GM12878 (cell line): ENCODE results near the gene RENBP. TPM values are rescaled to one million over a fixed set of nuclear protein-coding genes. Genes with fewer than 3 reads are reported as not detected.

Experiments
- ATAC-seq: fragments of 200-7000 bp; cut with Tn5 transposase; 3 replicates; pipeline ENCODE4 v1.9.1; 2020; ENCODE audit warnings: mild to moderate bottlenecking, moderate library complexity
- BruUV-seq: library from RNA; stranded (reverse); fragments of 400-500 nt; replicated peaks from 2 replicates; lab custom pipeline; 2021; lab: Mats Ljungman, UMichigan
- CTCF ChIA-PET: fragments of 300-600 bp; sonication (Branson Sonifier 250); formaldehyde crosslinking; extraction: SDS; loops from one replicate; lab custom pipeline; 2021; ENCODE audit warnings: inconsistent platforms; lab: Yijun Ruan, JAX
- POLR2A ChIA-PET: fragments of 350-600 bp; formaldehyde crosslinking; extraction: SDS; loops from one replicate; lab custom pipeline; 2021; ENCODE audit warnings: inconsistent platforms; lab: Charles Lee
- RAD21 ChIA-PET: fragments of 300-600 bp; sonication (Branson Sonifier 250); formaldehyde crosslinking; loops from one replicate; lab custom pipeline; 2023; ENCODE audit warnings: antibody characterized with exemption; ENCODE audit not compliant: unreplicated experiment; lab: Charles Lee
- SMC1A ChIA-PET: fragments of 300-600 bp; sonication (Branson Sonifier 250); formaldehyde crosslinking; loops from one replicate; lab custom pipeline; 2023; ENCODE audit not compliant: unreplicated experiment, uncharacterized antibody; lab: Charles Lee
- DNase-seq: peaks from one replicate; pipeline ENCODE4 v3.0.0-alpha.2; 2011; ENCODE audit warnings: low read depth, low spot score
- FAIRE-seq: peaks from 3 replicates; lab custom pipeline; 2011; peaks lifted over from hg19 to GRCh38; lab: Jason Lieb, UNC
- H2AFZ ChIP-seq: 2 replicates; pipeline ENCODE4 v1.6.0; 2011; ENCODE audit warnings: low read depth, low read length, control low read depth; ENCODE audit not compliant: control insufficient read depth
- H3K27ac ChIP-seq: 2 replicates; pipeline ENCODE4 v1.5.1; 2011; ENCODE audit warnings: control low read depth; ENCODE audit not compliant: control insufficient read depth, insufficient read depth
- H3K27me3 ChIP-seq, 2 experiments: replicated peaks in 1 of 2; 2 replicates each; pipeline versions ENCODE4 v1.6.0 to v1.6.1; 2011; ENCODE audit warnings: low read length in 1 of 2; ENCODE audit not compliant: control insufficient read depth in 2 of 2, insufficient read depth in 2 of 2
- H3K36me3 ChIP-seq, 2 experiments: 2 replicates each; pipeline ENCODE4 v1.5.1; 2011; ENCODE audit warnings: low read length in 1 of 2; ENCODE audit not compliant: control insufficient read depth in 2 of 2, insufficient read depth in 2 of 2
- H3K4me1 ChIP-seq: 2 replicates; pipeline ENCODE4 v1.6.1; 2011; ENCODE audit warnings: mild to moderate bottlenecking, low read length, moderate library complexity, mixed read lengths; ENCODE audit not compliant: control insufficient read depth, insufficient read depth
- H3K4me2 ChIP-seq: 2 replicates; pipeline ENCODE4 v1.6.0; 2011; ENCODE audit warnings: control low read depth; ENCODE audit not compliant: control insufficient read depth, insufficient read depth
- H3K4me3 ChIP-seq: fragments of 200-600 bp; sonication (generic); 2 replicates; pipeline ENCODE4 v1.5.1; 2016
- H3K79me2 ChIP-seq: 2 replicates; pipeline ENCODE4 v1.6.0; 2011; ENCODE audit warnings: low read length; ENCODE audit not compliant: control insufficient read depth, insufficient read depth
- H3K9ac ChIP-seq: 2 replicates; pipeline ENCODE4 v1.8.0; 2011; ENCODE audit warnings: low read length, control low read depth, mixed read lengths; ENCODE audit not compliant: control insufficient read depth, insufficient read depth
- H3K9me3 ChIP-seq: replicated peaks from 3 replicates; pipeline ENCODE4 v1.5.1; 2011; ENCODE audit warnings: mild to moderate bottlenecking, low read length; ENCODE audit not compliant: control insufficient read depth, insufficient read depth
- H4K20me1 ChIP-seq: 2 replicates; pipeline ENCODE4 v1.6.0; 2011; ENCODE audit not compliant: control insufficient read depth, insufficient read depth
- E4F1 ChIP-seq: fragments of 450-650 bp; IDR thresholded peaks from 2 replicates; pipeline ENCODE4 v1.6.1; 2018; ENCODE audit warnings: borderline replicate concordance, mild to moderate bottlenecking; ENCODE audit not compliant: partially characterized antibody
- EGR1 ChIP-seq, 2 experiments: IDR thresholded peaks; 1 replicate in 1 of 2; 2 replicates in 1 of 2; pipeline ENCODE4 v1.6.1; 2011 to 2012; ENCODE audit warnings: low read depth in 2 of 2, low read length in 2 of 2, borderline replicate concordance in 1 of 2, mild to moderate bottlenecking in 1 of 2, moderate library complexity in 1 of 2
- POLR2A ChIP-seq: IDR thresholded peaks from 2 replicates; pipeline ENCODE4 v1.6.1; 2011; ENCODE audit warnings: low read depth, mild to moderate bottlenecking, low read length
- POLR2AphosphoS2 ChIP-seq: IDR thresholded peaks from 2 replicates; pipeline ENCODE4 v1.6.1; 2011; ENCODE audit warnings: low read depth, mild to moderate bottlenecking, low read length, improper control_type of control experiment, moderate library complexity
- POLR2AphosphoS5 ChIP-seq: IDR thresholded peaks from 2 replicates; pipeline ENCODE4 v1.6.1; 2011; ENCODE audit warnings: mild to moderate bottlenecking, low read length, inconsistent platforms
- SREBF2 ChIP-seq: IDR thresholded peaks from 2 replicates; pipeline ENCODE4 v1.6.1; 2012; ENCODE audit warnings: mild to moderate bottlenecking, low read length
- ZNF384 ChIP-seq: IDR thresholded peaks from 2 replicates; pipeline ENCODE4 v1.6.1; 2012; ENCODE audit warnings: low read depth, mild to moderate bottlenecking, low read length, improper control_type of control experiment, borderline replicate concordance
- WGBS: methylation state at CpG from one replicate; pipeline ENCODE4 v1.1.6; 2016; ENCODE audit warnings: low lambda C conversion rate; ENCODE audit not compliant: insufficient replicate concordance, insufficient coverage; ENCODE audit errors: missing lambda C conversion rate; 5-methylcytosine and 5-hydroxymethylcytosine counted together
- in situ Hi-C: fragments of 300-500 bp; cut with MboI; formaldehyde crosslinking; loops from 9 replicates; pipeline ENCODE4 v1.14.3; 2018; ENCODE audit warnings: mixed read lengths
- intact Hi-C: fragments of 100-400 bp; cut with micrococcal nuclease; formaldehyde crosslinking; loops from one replicate; pipeline ENCODE4 v1.14.2; 2022; ENCODE audit not compliant: unreplicated experiment
- polyA plus RNA-seq, 11 experiments: library from polyadenylated mRNA; depleted of rRNA in 4 of 11; unstranded in 6 of 11; stranded (reverse) in 5 of 11; fragments of >200 nt; fragmentation: Nextera tagmentation in 4 of 11; fragmentation: Illumina TruSeq in 1 of 11; extraction: Ambion mirVana in 4 of 11; extraction: Trizol in 1 of 11; gene quantifications; 1 replicate in 1 of 11; 2 replicates in 10 of 11; pipeline versions ENCODE4 v1.2.1 to v1.2.3, GENCODE V29; 2011 to 2016; ENCODE audit warnings: inconsistent platforms in 2 of 11, missing spikeins in 2 of 11, low read depth in 1 of 11
- total RNA-seq, 4 experiments: library from RNA; depleted of rRNA in 3 of 4; stranded (reverse); fragments of >200 nt in 3 of 4; fragmentation: Illumina TruSeq in 1 of 4; extraction: Trizol in 1 of 4; gene quantifications; 2 replicates each; pipeline versions ENCODE4 v1.2.1 to v1.2.3, GENCODE V29; 2013 to 2021

The RENBP gene
- total and polyA plus RNA-seq, 10 of the 15 experiments (the other 5 are each of a cell fraction or from before 2014, with no cell fraction given) = 0.36 to 4.9 (median 1.8) TPM; not detected in 3

GRCh38 chrX:153954558-153955227 lies 10.2 kb upstream of the RENBP start:
- Histone ChIP-seq H3K36me3 (peaks cover 11 to 74% of the 10 kb centered on the region in 2 experiments), H3K4me2 (no peak overlapping the region), H3K79me2 (no peaks in the 10 kb centered on the region; the same call in 1 of the 2 replicates), H3K4me1 (no peaks in the 10 kb centered on the region), H3K27ac (no peak overlapping the region), H3K9me3 (no peaks in the 10 kb centered on the region), H3K4me3 (no peak overlapping the region), H4K20me1 (no peaks in the 10 kb centered on the region), H2AFZ (no peak overlapping the region), H3K27me3 (no peaks in the 10 kb centered on the region), H3K9ac (no peak overlapping the region)
- no peak for ATAC-seq
- ChIA-PET CTCF (no interaction called here), SMC1A (no interaction called here), RAD21 (no interaction called here), POLR2A (no interaction called here)
- 94% methylated on average over 41 of the region's 44 CpGs for WGBS
- intact Hi-C loops = loop anchor here (5.0 kb wide), 1 partner anchor 397 kb away; no protein-coding TSS in a partner anchor
- in situ Hi-C loops = no loop called here
- DNase-seq = no peak
- no peak for TF ChIP-seq SREBF2
- peak; percentile 19; the same call in 1 of the 2 replicates for TF ChIP-seq POLR2A
- TSS peak; percentile 32 for BruUV-seq
- no peak for FAIRE-seq

GRCh38 chrX:153953892-153954557 lies 9.6 kb upstream of the RENBP start:
- no peak overlapping the region for H3K9ac ChIP-seq
- H3K79me2 ChIP-seq = no peaks in the 10 kb centered on the region; the same call in 1 of the 2 replicates
- no peaks in the 10 kb centered on the region for H3K9me3 ChIP-seq
- no TSS peak for BruUV-seq
- POLR2A ChIA-PET = no interaction called here
- H3K36me3 ChIP-seq = peaks cover 11 to 73% of the 10 kb centered on the region in 2 experiments
- H3K27me3 ChIP-seq = no peaks in the 10 kb centered on the region
- CTCF ChIA-PET = interaction anchor here (0.8 to 1.8 kb wide), 2 partner anchors 13 to 31 kb away, joined by 4 to 5 read pairs; no protein-coding TSS in a partner anchor
- DNase-seq = no peak
- no peaks in the 10 kb centered on the region for H3K4me1 ChIP-seq
- RAD21 ChIA-PET = interaction anchor here (0.6 kb wide), 1 partner anchor 35 kb away, joined by 4 read pairs; no protein-coding TSS in a partner anchor
- no peak for FAIRE-seq
- ATAC-seq = peak; percentile 10
- intact Hi-C loops (loop anchor here (1.0 to 5.0 kb wide), 2 partner anchors 190 to 397 kb away; partner anchors contain the start of gene PLXNB3), in situ Hi-C loops (no loop called here)
- H3K27ac ChIP-seq = no peak overlapping the region
- SMC1A ChIA-PET = no interaction called here
- H2AFZ ChIP-seq = no peak overlapping the region
- WGBS = 86% methylated on average over 33 of the region's 33 CpGs
- H4K20me1 ChIP-seq = no peaks in the 10 kb centered on the region
- TF ChIP-seq EGR1 (IDR thresholded peaks at IDR 0.05; ENCODE audit: borderline replicate concordance in 1 of 2, low read depth in 2 of 2, low read length in 2 of 2) (no peak), ZNF384 (no peak), POLR2AphosphoS2 (0 out of 2 replicates have a peak, but pooled peaks have one; percentile 19), E4F1 (no peak), POLR2AphosphoS5 (peak; percentile 43; the same call in 1 of the 2 replicates)
- TF ChIP-seq, all 136 proteins: peak for 2
- no peak overlapping the region for H3K4me3 ChIP-seq
- no peak overlapping the region for H3K4me2 ChIP-seq
